Neural progenitor cell (in vitro differentiated cells): ENCODE results near the gene CASR.

ENCODE experiments used
- EZH2 ChIP-seq: fragments of 200-600 bp; sonication (generic); IDR thresholded peaks from 2 replicates; pipeline ENCODE4 v1.6.1; 2017; ENCODE audit warnings: antibody characterized with exemption, mild to moderate bottlenecking, moderate library complexity
- TF ChIP-seq, protein P1 (sequence below): fragments of 200-600 bp; sonication (generic); IDR thresholded peaks from 2 replicates; pipeline ENCODE4 v1.5.1; 2017; ENCODE audit warnings: antibody characterized with exemption, mild to moderate bottlenecking

DNA sequence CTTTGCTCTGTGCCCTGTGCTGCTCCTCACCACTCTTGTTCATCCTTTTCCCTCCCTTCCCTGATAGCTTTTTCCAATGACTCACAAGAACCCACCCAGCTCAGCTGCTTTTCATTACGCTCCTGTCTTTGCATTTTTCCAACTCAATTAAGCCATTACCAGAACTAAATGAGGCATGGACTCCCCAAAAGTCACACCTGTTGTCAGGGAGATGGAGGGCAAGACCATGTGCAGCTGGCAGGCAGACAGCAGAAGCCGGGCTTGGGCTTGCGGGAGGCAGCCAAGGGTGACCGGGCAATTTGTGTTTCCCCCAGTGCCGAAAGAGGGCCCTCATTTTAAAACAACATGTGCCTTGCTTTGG, 64.3 kb downstream of the CASR start:
- TF ChIP-seq, protein P1, sequence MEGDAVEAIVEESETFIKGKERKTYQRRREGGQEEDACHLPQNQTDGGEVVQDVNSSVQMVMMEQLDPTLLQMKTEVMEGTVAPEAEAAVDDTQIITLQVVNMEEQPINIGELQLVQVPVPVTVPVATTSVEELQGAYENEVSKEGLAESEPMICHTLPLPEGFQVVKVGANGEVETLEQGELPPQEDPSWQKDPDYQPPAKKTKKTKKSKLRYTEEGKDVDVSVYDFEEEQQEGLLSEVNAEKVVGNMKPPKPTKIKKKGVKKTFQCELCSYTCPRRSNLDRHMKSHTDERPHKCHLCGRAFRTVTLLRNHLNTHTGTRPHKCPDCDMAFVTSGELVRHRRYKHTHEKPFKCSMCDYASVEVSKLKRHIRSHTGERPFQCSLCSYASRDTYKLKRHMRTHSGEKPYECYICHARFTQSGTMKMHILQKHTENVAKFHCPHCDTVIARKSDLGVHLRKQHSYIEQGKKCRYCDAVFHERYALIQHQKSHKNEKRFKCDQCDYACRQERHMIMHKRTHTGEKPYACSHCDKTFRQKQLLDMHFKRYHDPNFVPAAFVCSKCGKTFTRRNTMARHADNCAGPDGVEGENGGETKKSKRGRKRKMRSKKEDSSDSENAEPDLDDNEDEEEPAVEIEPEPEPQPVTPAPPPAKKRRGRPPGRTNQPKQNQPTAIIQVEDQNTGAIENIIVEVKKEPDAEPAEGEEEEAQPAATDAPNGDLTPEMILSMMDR, result no peak
- no peak for TF ChIP-seq EZH2
